ENCODE data around the gene BCL11A.

Gene BCL11A

GRCh38 chr2:60484133-60484645 is 69.3 kb downstream of the BCL11A start:
- no peak for ATAC-seq
- no peak for DNase-seq

GRCh38 chr2:60483401-60483800 is 70.1 kb downstream of the BCL11A start:
- ATAC-seq (no peak), DNase-seq (no peak)

- DNase-seq (no peak), ATAC-seq (no peak)
Observed at GRCh38 chr2:60482222-60482621, 71.2 kb downstream of the BCL11A start.

GRCh38 chr2:60481257-60481656 is 72.2 kb downstream of the BCL11A start:
- no peak for ATAC-seq
- no peak for DNase-seq

GRCh38 chr2:60480089-60480773 is 73.2 kb downstream of the BCL11A start:
- ATAC-seq: no peak
- no peak for DNase-seq

- no peak for ATAC-seq
- DNase-seq: no peak
Observed at GRCh38 chr2:60479226-60480088, 74.0 kb downstream of the BCL11A start.

- DNase-seq (no peak), ATAC-seq (no peak)
Observed at GRCh38 chr2:60478660-60479059, 74.8 kb downstream of the BCL11A start.

- no peak for DNase-seq
Observed at GRCh38 chr2:60476206-60476954, 77.1 kb downstream of the BCL11A start.

GRCh38 chr2:60475123-60475830 is 78.2 kb downstream of the BCL11A start:
- ATAC-seq (no peak), DNase-seq (no peak)

More at GRCh38 chr2:60476206-60476954, 77.1 kb downstream of the BCL11A start:
- no peak for ATAC-seq

- ATAC-seq (no peak), DNase-seq (no peak)
Observed at GRCh38 chr2:60474301-60474700, 79.2 kb downstream of the BCL11A start.

GRCh38 chr2:60473546-60473945 is 79.9 kb downstream of the BCL11A start:
- no peak for ATAC-seq
- no peak for DNase-seq

GRCh38 chr2:60472663-60473289 is 80.7 kb downstream of the BCL11A start:
- no peak for ATAC-seq
- DNase-seq: no peak

- DNase-seq (no peak), ATAC-seq (no peak)
Observed at GRCh38 chr2:60472041-60472440, 81.4 kb downstream of the BCL11A start.

GRCh38 chr2:60470340-60470739 is 83.1 kb downstream of the BCL11A start:
- ATAC-seq (no peak), DNase-seq (no peak)

GRCh38 chr2:60469536-60470317 is 83.7 kb downstream of the BCL11A start:
- no peak for ATAC-seq
- DNase-seq: no peak

GRCh38 chr2:60468382-60469085 is 84.9 kb downstream of the BCL11A start:
- no peak for DNase-seq
- ATAC-seq: no peak

- ATAC-seq (no peak), DNase-seq (no peak)
Observed at GRCh38 chr2:60466161-60466702, 87.2 kb downstream of the BCL11A start.

- no peak for ATAC-seq
Observed at GRCh38 chr2:60465736-60466135, 87.7 kb downstream of the BCL11A start.

GRCh38 chr2:60463249-60463648 is 90.2 kb downstream of the BCL11A start:
- DNase-seq (no peak), ATAC-seq (no peak)

More at GRCh38 chr2:60465736-60466135, 87.7 kb downstream of the BCL11A start:
- no peak for DNase-seq

Measured in stimulated activated naive CD8-positive, alpha-beta T cell treated with anti-CD3 and anti-CD28 coated beads, Interleukin-15, Interleukin-2, amounts not matched to agents 100 U/mL and 50 U/mL, for 24 hours (primary cell).